Upper lobe of left lung (tissue), 4 donors: ENCODE data around the gene CCDC126.

Experiments used
- POLR2A ChIP-seq, 4 donors: fragments of 450-650 bp; IDR thresholded peaks; one replicate each; pipeline ENCODE4 v1.5.1; 2016 to 2017; ENCODE audit warnings: antibody characterized with exemption in 4 of 4, mild to moderate bottlenecking in 2 of 4
- POLR2AphosphoS5 ChIP-seq, 2 donors: sonication (generic); formaldehyde crosslinking; IDR thresholded peaks; one replicate each; pipeline ENCODE4 v1.5.1; 2017; ENCODE audit warnings: antibody characterized with exemption in 2 of 2
- TF ChIP-seq, protein P1 (sequence below), 6 experiments: fragments of 450-650 bp in 4 of 6; fragments of 200-600 bp in 2 of 6; sonication (generic) in 2 of 6; IDR thresholded peaks; one replicate each; pipeline ENCODE4 v1.5.1; 2016 to 2019; ENCODE audit warnings: antibody characterized with exemption in 6 of 6

DNA sequence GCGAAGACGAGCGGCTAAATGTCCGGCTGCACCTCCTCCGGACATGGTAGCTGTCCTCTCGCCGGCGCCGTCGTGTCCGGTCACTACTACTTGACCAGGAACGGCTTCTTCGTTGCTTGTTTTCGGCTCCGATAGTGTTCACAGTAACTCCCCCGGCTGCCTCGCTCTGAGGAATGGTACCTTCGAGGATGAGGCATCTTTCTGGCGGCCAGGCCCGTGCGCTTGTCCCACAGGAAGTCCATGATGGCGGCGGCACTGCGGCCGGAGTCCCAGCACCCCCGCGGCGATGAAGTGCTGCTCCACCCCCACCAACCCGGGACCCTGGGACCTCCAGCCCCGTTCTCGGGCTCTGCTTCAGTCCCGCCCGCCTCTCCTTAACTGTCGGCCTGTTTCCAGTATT, 11.0 kb upstream of the CCDC126 start:
- TF ChIP-seq, protein P1, sequence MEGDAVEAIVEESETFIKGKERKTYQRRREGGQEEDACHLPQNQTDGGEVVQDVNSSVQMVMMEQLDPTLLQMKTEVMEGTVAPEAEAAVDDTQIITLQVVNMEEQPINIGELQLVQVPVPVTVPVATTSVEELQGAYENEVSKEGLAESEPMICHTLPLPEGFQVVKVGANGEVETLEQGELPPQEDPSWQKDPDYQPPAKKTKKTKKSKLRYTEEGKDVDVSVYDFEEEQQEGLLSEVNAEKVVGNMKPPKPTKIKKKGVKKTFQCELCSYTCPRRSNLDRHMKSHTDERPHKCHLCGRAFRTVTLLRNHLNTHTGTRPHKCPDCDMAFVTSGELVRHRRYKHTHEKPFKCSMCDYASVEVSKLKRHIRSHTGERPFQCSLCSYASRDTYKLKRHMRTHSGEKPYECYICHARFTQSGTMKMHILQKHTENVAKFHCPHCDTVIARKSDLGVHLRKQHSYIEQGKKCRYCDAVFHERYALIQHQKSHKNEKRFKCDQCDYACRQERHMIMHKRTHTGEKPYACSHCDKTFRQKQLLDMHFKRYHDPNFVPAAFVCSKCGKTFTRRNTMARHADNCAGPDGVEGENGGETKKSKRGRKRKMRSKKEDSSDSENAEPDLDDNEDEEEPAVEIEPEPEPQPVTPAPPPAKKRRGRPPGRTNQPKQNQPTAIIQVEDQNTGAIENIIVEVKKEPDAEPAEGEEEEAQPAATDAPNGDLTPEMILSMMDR (IDR thresholded peaks at IDR 0.05), result no peak
- TF ChIP-seq POLR2A (IDR thresholded peaks at IDR 0.05), result no peak
- no peak for TF ChIP-seq POLR2AphosphoS5 (IDR thresholded peaks at IDR 0.05)
